Epithelial cell of prostate (primary cell): ENCODE data around the gene GOLGA8N.

Source experiments
- DNase-seq: peaks from one replicate; pipeline ENCODE4 v3.0.0-alpha.2; 2011; ENCODE audit warnings: low read depth, low spot score
- H3K27ac ChIP-seq: fragments of 450-650 bp; 2 replicates; pipeline ENCODE4 v1.5.1; 2017; ENCODE audit warnings: mild to moderate bottlenecking

Gene GOLGA8N

GRCh38 chr15:32649342-32649741, 56.1 kb downstream of the GOLGA8N start:
- no peak overlapping the region for H3K27ac ChIP-seq
- DNase-seq = no peak

DNA sequence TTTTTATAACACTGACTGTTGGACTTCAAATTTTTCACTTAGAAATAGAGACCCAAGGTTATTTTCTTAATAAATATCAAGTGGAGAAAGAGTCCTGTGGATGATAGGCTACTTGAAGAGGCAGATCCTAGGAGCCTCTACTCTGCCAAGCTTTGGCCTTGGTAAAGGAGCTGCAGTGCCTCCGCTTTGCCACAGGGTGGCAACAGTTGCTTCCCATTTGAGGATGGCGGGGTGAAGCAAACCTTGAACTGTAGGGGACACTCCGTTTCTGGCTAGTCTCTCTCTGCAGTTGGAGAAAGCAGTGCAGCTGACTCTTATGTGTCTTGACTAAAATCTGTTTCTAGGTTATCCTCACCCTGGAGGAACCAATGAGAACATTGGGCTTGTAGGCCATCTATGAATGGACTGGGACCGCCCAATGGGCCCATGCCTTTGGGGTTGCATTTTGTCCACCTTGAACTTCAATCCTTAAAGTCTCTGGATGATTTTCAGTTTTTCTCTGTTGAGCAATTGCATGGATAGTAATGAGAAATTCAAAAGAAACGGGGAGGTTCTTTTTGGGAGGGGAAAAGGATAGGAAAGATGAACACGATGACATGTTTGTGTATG, 58.1 kb downstream of the GOLGA8N start:
- H3K27ac ChIP-seq = no peak overlapping the region
- DNase-seq = no peak

DNA sequence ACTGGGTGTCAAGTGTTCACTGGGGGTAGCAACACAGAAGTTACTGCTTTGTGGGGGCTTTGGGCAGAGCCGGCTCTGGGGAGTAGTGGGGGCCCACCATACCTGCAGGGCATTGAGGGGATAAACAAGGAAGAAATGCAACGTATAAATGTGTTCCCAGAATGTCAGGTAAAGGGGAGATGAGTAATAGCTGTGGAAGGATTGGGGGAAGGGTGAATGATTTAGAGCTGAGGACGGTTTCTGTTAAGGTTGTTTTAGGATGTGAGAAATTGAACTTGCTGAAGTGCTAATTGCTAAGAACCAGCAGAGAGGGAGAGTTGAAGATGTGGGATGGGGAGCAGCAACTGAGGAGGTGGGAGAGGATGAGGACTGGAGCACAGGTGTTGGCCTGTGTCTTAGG, 58.9 kb downstream of the GOLGA8N start:
- H3K27ac ChIP-seq = no peak overlapping the region
- DNase-seq = no peak

DNA sequence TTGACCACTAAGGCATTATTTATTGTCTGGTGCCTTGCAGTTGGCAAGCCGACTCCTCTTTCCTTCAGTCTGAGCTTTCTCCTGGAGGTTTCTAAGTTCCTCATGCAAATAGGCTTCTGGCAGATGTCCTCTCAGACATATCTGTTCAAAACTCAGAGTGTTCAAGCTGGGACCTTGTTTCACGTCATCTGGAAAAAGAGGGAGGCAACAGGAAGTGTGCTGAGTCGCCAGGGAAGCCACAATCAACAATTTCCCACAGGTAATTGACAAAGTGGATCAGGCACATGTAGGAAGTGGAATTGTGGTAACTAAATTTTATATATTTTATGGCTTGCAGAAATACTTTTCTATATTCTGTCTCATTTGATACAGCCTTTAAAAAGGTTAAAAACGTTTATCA, 62.8 kb downstream of the GOLGA8N start:
- no peak overlapping the region for H3K27ac ChIP-seq
- DNase-seq = no peak

- H3K27ac ChIP-seq = no peak overlapping the region
- no peak for DNase-seq
These were observed 63.2 kb downstream of the GOLGA8N start for GRCh38 chr15:32656496-32656895.
